Left ventricle myocardium superior (tissue), 1 donor: Measurements from ENCODE around the gene STIM1. TPM values are rescaled to one million over a fixed set of nuclear protein-coding genes. Genes with fewer than 3 reads are reported as not detected.

Experiments used
- ATAC-seq: fragments of 200-7000 bp; cut with Tn5 transposase; one replicate; pipeline ENCODE4 v1.9.1; 2020; ENCODE audit warnings: mild to moderate bottlenecking, moderate library complexity
- DNase-seq: peaks from one replicate; pipeline ENCODE4 v3.0.0-alpha.2; 2020
- intact Hi-C: fragments of 100-400 bp; cut with micrococcal nuclease; formaldehyde crosslinking; loops from one replicate; pipeline ENCODE4 v1.11.0; 2022
- total RNA-seq: library from RNA; stranded (reverse); fragmentation: NEBNext Ultra II Directional; extraction: Animal tissue kit (Norgen Biotek cat#: 25700); gene quantifications from one replicate; pipeline ENCODE4 v1.2.1, GENCODE V29; 2021
- donor health status: DM: no; HTN: yes; CAD: no; lungs with severe emphysema.

STIM1 gene
- total RNA-seq, 1 donor from 2014 or later: 17.0 TPM

DNA sequence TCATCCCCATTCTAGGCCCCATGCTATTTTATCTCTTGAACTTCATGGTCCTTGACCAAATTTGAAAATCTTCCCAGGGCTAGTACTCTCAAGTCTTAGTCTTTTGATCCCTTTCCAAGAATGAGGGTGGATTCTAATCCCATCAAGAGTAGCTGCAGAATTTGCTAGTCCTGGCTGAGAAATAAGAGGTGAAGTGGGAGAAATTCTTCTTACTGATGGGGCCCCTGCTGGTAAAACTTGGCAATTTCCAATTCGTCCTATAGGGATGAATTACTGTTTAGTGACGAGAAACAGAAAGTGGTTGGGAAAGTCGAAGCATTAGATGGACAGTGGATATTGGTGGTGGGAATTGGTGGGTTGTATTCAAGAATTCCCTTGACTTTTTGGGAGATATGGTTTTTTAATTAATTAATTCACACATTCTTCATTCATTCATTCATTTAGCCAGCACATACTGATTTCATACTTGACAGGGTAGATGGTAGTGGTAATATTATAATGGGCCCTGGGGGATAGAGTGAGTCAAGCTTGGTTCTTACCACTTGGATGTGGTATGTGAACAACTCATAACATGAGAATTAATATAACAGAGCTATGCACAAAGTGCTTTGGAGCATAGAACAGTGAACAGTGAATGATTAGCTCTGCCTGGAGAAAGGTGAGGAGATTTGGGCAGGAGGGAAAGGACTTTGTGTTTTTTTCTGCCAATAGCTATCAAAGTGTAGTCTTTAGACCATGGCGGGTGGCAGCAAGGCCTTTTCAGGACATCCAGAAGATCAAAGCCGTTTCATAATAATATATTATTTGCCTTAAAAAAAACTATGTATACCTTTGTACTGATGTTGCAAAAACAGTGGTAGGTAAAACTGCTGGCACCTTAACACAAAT, 103.8 kb downstream of the STIM1 start:
- ATAC-seq (no peak), DNase-seq (no peak)
- intact Hi-C loops: no loop called here

DNA sequence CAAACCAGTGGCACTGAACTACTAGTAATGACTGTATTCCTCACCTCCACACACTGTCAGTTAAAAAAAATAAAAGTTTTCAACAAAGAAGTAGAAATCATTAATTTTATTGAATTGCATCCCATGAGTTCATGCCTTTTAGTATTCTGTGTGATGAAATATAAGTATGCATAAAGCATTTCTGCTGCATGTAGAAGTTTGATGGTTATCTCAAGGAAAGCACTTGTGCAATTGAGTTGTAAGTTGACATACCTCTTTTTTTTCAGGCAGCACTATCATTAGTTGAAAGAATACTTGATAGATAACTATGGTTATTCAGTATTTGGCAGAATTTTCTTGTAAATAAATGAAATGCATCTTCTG, 104.4 kb downstream of the STIM1 start:
- ATAC-seq: no peak
- DNase-seq: no peak
- intact Hi-C loops: no loop called here

DNA sequence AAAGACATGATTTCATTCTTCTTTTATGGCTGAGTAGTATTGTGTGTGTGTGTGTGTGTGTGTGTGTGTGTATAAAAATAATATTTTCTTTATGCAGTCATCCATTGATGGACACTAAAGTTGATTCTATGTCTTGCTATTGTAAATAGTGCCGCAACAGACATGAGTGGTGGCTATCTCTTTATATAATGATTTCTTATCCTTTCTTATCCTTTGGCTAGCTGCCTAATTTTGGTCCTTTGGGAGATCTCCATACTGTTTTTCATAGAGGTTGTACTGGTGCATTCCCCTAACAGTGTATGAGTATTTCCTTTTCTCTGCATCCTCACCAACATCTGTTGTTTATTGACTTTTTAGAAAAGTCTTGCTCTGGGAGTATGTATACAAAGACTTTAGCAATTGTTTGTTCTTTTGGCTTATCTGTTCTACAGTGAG, 107.0 kb downstream of the STIM1 start:
- ATAC-seq (peak; percentile 22), DNase-seq (no peak)
- intact Hi-C loops: no loop called here

DNA sequence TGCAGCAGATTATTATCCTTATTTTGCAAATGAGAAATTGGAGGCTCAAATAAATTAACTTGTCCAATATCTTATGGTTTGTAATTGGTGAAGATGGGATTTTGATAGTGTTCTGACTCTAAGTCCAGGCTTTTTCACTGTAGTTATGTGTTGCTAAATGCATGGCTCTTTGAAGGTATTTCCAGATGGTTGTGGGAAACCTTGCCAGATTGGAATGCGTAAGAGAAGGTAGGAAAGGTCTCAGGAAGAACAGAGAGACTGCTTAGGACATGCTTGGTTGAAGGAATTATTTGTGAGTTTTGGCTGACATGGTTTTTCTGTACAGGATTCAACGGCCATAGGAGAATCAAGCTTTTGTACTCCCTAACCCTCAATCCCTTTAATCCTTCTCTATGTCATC, 108.6 kb downstream of the STIM1 start:
- ATAC-seq (no peak), DNase-seq (no peak)
- intact Hi-C loops: no loop called here

DNA sequence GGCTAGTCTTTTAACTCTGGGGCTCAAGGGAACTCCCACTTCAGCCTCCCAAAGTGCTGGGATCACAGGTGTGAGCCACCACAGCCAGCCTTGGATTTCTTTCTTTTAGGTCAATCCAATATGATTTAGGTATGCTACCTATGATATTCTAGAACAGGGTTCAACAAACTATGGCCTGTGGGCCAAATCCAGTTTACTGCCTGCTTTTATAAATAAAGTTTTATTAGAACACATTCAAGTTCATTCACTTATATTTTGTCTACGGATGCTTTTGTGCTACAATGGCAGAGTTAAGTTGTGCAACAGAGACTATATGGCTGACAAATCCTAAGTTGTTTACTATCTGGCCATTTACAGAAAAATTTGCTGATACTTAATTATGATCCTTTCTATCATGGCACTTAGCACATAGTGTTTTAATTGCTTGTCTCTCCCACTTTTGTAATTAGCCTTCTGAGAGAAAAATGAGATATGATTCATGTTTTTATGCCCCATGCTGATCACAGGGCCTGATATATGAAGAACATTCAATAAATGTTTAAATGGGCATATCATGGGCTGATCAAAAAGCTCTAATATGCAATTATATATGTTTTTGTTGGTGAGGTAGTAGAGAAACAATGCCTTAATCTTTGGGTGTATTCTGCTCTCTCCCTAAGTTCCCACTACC, 109.6 kb downstream of the STIM1 start:
- intact Hi-C loops: no loop called here
- ATAC-seq (no peak), DNase-seq (no peak)

DNA sequence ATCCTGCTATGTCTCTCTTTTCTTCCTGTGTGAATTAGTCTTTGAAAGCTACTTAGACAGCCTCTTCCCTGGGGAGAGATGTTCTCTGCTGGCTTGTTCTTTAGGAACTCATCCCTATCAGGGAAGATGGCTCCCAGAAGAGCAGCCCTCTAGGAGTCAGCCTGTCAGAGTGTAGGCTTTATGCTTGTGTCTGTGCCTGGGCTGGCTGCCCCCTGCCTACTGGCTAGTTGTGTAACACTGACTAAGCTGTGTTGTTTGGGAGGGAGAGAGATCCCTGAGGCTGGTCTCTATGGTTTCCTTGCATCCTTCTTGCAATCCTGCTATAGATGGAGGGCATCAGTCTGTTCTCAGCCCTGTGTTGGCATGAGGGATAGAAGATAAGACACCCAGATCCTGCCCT, 112.2 kb downstream of the STIM1 start:
- DNase-seq (no peak), ATAC-seq (peak; percentile 35)
- intact Hi-C loops: no loop called here

DNA sequence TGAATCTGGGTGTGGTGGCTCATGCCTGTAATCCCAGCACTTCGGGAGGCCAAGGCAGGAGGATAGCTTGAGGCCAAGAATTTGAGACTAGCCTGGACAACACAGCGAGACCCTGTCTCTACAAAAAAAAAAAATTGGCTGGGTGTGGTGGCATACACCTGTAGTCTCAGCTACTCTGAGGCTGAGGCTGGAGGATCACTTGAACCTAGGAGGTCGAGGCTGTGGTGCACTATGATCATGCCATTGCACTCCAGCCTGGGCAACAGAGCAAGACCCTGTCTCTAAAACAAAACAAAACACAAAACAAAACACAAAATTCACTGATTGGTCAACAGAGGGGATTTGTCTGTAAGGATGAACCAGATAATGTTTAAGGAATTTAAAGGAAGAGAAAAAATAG, 113.7 kb downstream of the STIM1 start:
- DNase-seq: no peak
- ATAC-seq: no peak
- intact Hi-C loops: no loop called here

DNA sequence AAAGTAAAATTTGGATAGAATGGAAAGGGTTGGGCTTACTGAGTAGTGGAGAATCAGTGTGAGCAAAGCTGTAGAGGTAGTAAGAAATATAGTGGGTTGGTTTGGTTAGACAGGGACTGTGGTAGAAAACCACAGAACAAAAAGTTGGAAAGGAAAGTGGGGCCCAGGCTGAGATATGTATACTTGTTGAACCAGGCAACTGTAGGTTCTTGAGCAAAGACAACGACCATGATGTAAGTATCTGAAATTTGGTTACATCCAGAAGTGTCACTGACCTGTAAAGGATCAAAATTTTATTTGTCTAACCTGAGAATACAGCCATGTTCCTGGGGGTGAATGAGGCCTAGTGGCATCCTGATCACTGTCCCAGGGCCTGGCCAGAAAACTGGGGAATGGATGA, 114.1 kb downstream of the STIM1 start:
- intact Hi-C loops: no loop called here
- no peak for ATAC-seq

DNA sequence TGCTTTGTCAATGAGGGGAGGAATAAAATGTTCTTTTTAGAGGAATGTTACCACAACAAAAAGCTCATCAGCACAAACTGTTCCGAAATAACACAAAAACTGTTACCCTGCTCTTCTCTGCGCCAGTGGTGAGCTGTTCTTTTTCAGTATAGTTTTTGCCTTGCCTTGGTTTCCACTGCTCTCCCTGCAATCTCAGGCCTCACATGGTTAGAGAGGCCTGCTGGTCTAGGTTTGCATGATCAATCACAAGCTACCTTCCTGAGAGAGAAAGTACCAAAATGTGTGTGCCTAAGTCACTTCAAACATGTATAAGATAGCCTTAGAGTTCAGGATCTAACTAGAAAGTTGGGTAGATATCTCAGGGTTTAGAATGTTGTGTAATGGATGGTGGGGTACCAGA, 114.6 kb downstream of the STIM1 start:
- DNase-seq (no peak), ATAC-seq (no peak)
- intact Hi-C loops: no loop called here

More for the DNA sequence above, 114.1 kb downstream of the STIM1 start:
- no peak for DNase-seq

DNA sequence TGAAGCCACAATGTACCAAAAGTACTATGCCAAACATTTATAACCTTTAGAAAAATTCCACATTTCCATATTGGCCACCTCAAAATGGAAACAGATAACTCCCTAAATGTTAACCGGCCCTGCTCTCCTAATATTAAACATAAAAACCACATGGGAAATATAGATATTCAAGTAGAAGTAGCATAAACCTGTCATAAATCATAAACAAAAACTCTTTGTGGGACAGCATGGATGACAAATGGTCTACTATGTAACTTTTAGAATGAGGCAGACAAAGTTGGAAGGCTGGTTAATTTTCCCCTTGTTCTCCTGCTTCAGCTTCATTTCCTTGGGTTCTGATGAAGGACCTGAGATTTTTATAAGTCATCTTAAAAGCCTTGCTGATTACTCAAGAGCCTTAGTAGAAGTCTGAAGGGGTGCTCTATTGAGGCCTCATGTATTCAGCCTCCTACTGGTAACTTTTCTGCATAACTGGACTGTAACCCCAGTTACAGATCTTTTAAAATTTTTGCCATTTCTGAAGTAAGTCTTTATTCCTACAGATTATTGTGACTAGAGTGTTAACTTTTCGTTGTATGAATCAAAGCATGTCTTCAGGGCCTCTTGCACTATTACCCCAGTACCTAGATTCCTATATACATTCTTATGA, 116.4 kb downstream of the STIM1 start:
- intact Hi-C loops: no loop called here
- no peak for DNase-seq
- ATAC-seq: no peak

DNA sequence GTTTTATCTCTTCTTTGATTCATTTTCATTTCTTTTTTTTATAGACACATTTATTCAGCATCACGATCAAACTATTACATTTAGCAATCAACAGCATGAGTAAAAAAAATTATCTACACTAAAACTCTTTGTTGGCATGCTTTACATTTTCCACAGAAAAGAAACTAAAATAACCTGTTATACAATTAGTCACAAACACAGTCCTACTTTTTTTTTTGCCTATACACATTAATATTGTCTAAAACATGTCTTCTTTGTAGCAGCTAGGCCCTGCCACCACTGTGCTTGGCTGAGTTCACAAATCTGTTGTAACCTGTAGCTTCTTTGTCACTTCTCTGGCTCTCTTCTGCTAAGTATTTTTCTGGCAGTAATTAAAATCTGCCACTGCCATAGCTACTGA, 117.0 kb downstream of the STIM1 start:
- intact Hi-C loops: no loop called here
- no peak for DNase-seq

DNA sequence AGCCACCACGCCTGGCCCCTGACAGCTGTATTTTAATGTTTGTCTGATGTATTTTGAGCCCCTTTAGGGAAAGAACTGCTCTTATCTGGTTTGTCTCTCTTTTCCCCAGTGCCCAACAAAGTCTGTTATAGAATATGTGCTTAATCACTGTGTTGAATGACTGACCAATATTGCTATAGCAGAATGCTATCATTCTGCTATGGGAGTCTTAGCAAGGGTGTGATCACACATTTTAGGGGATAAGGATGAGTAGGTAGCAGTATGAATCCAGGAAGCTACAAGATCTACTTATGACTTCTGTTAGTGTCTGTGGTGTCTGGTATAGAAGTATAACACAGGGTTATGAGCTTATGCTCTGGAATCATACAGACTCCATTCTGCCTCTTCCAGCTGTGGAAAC, 121.6 kb downstream of the STIM1 start:
- ATAC-seq (no peak), DNase-seq (no peak)
- intact Hi-C loops: no loop called here

More for the DNA sequence above, 117.0 kb downstream of the STIM1 start:
- no peak for ATAC-seq

DNA sequence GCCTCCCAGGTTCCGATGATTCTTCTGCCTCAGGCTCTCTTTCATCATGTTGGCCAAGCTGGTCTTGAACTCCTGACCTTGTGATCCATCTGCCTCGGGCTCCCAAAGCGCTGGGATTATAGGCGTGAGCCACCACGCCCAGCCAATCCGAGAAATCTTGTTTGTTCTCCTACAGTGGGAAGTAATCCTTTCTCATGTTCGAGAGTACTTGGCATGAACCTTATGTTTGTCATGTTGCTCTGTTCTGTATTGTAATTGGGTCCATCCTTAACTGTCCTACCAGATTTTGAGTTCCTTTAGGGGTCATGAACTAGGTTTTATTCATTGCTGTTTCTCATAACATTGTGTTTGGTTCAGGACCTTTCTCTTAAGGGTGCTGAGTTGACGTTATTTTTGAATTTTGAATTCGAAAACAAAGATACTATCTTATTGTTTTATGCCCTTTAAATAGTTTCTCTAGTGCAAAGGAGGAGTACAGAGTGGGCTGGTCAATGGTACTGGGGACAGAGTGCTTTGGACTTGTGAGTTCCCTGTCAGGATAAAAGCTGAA, 125.7 kb downstream of the STIM1 start:
- intact Hi-C loops: no loop called here
- ATAC-seq (peak; percentile 23), DNase-seq (no peak)

DNA sequence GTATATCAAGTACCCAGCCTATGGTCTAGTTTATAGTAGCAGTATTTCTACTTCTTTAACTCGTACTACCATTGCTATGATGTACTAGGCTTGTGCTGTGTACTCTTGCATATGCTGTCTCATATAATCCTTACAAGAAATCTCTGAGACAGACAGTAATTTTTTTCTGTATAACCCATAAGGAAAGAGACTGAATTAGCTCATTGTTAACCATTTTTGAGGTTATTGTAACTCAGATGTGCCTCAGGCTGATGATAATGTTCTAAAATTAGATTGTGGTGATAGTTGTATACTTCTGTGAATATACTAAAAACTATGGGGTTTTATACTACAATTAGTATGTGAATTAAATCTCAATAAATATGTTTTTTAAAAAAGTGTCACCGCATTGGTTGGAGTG, 127.0 kb downstream of the STIM1 start:
- ATAC-seq (no peak), DNase-seq (no peak)
- intact Hi-C loops: no loop called here

DNA sequence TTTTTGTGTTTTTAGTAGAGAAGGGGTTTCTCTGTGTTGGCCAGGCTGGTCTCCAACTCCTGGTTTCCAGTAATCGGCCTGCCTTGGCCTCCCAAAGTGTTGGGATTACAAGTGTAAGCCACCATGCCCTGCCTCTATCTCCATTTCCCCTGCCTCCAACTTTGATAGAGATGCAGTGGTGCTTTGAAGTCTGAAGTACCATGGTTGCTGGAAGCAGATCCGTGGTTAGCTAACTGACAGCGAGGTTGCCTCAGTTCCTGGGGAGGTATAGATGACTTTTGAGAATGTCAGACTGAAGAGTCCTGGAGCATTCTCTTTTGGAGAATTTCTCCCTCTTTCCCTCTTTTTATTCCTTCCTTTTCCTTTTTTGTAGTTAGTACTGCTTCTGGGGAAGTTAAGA, 127.6 kb downstream of the STIM1 start:
- DNase-seq (no peak), ATAC-seq (no peak)
- intact Hi-C loops: no loop called here

DNA sequence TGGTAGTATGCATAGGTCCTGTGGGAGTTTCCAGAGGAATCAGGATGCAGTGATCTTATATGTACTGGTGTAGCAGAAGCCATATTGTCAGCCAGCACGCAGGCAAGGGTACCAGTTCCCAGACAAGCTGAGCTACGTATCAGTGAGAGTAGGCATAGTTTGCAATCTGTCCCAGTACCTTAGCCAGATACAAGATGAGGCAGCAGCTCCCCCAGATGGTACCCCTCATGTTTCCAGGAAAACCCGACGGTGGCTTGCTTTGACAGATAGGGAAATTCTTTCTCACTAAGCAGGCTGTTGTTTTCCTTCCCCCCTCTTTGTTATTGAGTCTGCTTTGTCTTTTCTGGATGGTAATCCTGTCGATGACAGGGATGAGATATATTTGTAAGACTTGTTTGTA, 129.4 kb downstream of the STIM1 start:
- intact Hi-C loops: no loop called here
- DNase-seq (no peak), ATAC-seq (peak; percentile 41)

DNA sequence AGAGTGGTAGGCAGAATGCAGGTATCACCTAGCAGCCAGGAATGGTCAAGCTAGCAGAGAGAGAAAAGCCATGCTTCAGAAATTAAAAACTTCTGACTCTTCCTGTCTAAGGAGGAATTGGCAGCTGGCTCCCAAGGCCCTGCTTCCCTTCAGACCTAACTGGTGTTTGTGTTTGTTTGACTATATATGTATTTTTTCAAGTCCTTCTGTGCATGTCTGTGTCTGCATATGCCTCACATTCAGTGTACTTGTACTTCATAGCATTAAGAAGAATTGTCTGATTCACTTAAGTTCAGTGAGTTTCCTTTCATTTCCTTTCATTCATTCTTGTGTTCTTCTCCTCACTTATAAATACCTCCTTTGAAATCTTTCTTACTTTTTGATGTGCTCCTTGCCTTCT, 130.2 kb downstream of the STIM1 start:
- ATAC-seq (no peak), DNase-seq (no peak)
- intact Hi-C loops: no loop called here

DNA sequence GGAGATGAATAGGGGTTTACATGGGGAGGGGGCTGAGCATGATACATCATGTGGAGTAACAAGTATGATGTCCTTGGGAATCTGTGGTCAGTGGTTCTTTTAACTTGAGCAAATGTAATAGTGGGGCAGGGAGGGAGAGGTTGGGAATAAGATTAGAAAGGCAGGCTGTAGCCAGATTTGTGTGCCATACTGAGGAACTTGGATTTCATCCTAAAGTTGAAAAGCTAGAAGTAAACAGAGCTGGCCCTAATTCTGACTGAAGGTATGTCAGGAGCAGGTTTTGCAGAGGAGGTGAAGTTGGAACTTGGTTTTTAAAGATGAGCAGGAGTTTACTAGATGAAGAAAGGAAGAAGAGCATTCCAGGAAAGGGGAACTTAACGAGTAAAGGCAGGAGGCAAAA, 130.8 kb downstream of the STIM1 start:
- ATAC-seq: no peak
- DNase-seq: no peak
- intact Hi-C loops: no loop called here

DNA sequence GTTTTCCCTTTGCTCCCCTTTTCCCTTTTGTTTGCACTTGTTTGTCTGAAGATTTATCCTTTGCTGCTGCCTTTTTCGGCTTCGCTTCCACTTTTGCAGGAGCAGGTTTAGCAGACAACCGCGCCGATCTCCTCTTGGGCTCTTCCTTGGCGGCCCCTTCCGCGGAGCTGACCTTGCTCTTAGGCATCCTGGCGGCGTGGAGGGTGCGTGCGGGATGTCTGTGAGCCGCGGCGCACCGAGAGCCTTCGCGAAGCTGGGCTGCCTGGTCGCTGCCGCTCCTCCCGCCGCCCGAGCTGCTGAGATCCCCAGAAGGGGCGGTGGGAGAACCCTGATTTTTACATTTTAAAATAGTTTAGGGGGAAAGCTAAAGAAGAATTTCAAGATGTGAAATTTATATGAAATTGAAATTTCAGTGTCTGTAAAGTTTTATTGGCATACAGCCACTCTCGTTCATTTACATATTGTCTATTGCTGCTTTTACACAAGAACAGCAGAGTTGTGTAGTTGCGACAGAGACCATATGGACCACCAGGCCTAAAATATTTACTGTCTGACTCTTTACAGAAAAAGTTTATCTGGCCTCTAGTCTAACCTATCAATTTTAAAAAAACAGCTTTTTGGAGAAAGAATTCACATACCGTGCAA, 133.9 kb downstream of the STIM1 start:
- no peak for ATAC-seq

DNA sequence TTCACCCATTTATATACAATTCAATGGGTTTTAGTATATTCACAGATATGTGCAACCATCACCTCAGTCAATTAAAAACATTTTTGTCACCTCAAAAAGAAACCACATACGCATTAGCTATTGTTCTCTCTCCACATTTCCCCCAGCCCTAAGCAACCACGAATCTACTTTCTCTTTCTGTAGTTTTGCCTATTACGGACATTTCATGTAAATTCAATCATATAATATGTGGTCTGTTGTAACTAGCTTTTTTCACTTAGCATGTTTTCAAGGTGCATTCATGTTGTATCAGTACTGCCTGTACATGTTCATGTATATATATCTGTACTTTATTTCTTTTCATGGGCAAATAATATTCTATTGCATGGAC, 134.4 kb downstream of the STIM1 start:
- no peak for ATAC-seq
- DNase-seq: no peak
- intact Hi-C loops: no loop called here

More for the DNA sequence above, 133.9 kb downstream of the STIM1 start:
- intact Hi-C loops: no loop called here
- peak; percentile 29 for DNase-seq
